Activated CD4-positive, CD25-positive, alpha-beta regulatory T cell (primary cell): Measurements from ENCODE around the gene LRBA.

Experiments
- DNase-seq, 4 experiments: peaks; one replicate each; lab custom pipeline; 2025; lab: John Stamatoyannopoulos, UW

The LRBA gene

GRCh38 chr4:150318971-150319370 lies 696.1 kb downstream of the LRBA start:
- DNase-seq: no peak

DNA sequence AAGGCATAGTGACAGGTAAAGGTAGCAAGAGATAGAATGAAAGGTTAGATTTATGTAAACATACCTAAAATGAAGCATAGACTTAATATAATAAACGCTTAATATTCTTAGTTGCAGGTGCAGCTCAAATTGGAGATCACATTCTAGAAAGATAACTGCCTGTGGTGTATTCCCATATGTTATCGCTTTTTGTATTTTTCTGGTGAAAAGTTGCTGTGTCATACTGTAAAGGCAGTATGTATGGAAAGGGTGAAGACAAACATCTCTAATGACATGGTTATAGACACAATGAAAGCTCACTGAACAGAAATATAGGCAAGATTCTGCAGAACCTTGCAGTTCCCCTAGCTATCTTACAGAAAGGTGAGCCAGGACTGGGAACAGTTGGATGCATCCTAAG lies 696.6 kb downstream of the LRBA start:
- no peak for DNase-seq

- DNase-seq: no peak
Observed at GRCh38 chr4:150316332-150317205, 698.5 kb downstream of the LRBA start.

- DNase-seq: no peak
Observed at GRCh38 chr4:150315691-150316090, 699.4 kb downstream of the LRBA start.

DNA sequence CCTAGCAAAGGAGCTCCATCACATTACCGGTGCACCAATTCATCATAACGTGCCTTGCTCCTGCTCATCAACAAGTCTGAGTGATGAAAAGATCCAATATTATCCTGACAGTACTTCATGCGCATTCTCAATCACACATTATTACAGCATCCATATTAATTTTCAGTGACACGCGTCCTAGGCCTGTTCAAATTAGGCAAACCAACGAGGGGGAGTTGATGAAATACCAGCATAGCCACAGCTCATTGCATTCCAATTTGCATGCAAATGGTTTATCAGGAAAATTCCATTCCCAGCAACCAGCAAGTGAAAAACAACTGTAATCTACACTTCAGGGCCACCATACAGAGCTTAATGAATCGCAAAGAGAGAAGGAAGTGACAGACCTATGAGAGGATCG lies 699.9 kb downstream of the LRBA start:
- no peak for DNase-seq

GRCh38 chr4:150314031-150314430 lies 701.1 kb downstream of the LRBA start:
- DNase-seq: no peak

- DNase-seq: no peak
Observed at GRCh38 chr4:150310159-150310895, 704.8 kb downstream of the LRBA start.

DNA sequence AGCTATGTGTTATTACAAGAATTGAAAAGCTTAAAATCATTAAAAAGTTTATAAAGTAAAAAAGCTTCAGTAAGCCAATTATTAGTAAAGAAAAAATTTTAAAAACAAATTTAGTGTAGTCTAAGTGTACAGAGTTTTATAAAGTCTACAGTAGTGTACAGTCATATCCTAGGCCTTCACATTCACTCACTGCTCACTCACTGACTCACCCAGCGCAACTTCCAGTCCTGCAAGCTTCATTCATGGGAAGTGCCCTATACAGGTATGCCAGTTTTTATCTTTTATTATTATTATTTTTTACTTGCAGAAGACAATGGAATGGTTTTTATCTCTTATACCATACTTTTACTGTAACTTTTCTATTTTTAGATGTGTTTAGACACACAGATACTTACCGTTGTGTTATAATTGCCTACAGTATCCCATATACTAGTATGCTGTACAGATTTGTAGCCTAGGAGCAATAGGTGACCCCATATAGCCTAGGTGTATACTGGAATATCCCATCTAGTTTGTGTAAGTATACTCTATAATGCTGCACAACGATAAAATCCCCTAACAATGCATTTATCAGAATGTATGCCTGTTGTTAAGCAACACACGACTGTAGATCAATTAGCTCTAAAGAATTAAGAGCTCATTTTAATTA lies 706.1 kb downstream of the LRBA start:
- no peak for DNase-seq

DNA sequence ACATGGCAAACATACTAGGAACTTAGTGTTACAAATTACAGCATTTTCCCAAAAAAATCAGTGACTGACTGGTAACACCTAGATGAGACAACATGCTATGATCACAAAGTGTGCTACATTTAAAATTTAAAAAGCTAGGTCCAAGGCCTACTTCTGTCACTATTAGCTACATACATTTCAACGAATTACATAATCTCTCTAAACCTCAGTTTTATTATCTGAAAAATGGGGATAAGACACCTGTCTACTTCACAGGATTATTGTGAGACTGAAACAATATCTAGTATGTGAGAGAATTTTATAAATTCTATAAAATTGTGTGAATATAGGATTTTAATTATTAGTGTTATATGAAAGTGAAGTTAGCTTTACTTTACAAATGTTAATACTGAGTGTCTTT lies 708.4 kb downstream of the LRBA start:
- DNase-seq: no peak

DNA sequence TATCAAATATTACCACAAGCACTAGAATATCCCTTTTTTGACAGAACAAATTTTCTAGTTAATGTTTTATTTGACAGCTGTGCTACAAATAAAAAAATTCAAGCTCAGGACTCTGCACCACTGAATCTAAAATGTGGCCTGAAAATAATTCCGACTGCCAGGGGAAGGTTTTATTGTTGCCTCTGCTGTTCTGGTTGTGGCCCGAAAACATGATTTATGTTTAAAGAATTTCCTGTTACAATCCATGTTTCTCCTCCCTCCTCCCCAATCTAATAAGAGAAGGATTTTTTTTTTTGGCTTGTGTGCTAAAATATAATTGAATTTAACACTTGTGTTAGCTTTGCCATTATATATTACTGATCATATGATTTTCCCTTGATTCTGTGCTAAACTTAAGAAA lies 709.1 kb downstream of the LRBA start:
- DNase-seq: no peak

DNA sequence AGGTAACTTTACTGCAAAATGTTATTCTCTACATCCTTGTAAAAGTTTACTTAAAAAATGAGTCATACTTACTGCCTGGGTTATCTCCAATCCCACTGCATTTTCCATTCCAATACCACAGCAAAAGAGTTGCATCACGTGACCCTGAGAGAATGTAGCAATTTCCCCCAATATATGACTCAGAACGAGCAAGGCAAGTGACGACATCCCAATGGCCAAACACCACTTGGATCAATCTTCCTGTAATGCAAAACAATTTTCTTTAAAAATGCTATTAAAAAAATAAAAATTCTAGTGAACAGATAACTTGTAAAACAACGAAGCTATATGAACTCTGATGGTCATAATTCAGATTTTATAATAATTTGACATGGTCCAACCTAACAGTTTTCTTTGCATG lies 712.5 kb downstream of the LRBA start:
- DNase-seq: no peak

GRCh38 chr4:150299816-150300215 lies 715.3 kb downstream of the LRBA start:
- no peak for DNase-seq

DNA sequence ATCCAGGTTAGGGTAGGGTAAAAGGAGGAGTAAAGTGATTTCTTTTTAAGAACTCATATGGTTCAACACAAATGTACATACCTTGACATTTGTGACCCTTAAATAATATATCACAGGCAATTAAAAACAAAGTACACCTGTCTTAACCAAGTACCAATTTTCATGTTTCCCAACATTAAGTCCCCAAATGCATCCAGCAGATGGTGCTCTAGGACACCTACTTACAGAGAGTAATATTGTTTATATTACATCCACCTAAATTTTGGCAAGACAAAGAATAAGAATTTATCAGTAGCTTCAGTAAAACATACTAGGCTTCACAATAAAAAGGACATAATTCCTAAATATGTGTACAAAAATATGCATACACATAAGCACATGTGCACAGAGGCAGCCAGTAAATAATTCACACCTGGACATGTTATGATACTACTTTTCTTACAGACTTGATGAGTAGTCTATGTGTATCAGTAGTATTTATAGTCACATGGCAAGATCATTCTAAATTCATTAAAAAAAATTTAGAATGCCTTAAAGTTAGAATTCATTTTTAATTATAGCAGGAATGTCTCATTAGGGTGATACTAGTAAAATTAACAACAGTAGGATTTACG lies 717.1 kb downstream of the LRBA start:
- no peak for DNase-seq

DNA sequence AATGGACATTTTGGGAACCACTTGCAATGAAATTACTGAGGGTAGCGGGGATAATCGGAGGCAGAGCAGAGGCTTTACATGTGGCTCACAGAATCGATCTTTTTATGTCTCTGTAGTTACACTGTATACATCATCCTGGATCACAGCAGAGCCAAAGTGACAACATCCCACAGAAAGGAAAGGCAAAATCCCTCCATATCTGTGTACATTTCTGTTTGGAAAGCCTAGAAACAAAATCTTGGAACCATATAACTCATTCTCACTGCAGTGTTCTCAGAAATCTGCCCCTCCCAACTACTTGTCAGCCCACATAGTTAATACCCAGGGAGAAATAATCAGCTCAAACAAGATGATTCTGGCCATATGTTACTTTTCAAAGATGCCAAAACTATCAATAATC lies 725.2 kb downstream of the LRBA start:
- DNase-seq: no peak

DNA sequence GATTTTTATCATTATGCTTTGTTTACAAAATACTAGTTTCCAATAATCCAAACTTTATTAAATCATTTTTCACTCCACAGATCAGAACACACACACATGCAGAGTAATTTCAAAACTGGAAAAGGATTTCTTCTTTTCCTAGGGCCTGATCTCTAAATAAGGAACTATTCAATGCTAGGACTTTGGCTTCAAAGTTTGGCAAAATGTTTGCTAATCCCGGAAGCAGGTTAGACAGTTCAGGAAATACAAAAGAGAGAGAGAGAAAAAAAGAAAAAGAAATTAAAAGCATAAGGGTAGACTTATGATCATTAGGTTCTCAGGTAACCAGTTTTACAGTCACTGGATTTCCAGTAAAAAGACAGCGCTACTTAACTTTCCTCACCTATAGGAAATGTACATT lies 725.9 kb downstream of the LRBA start:
- DNase-seq: no peak

GRCh38 chr4:150286656-150287055 lies 728.4 kb downstream of the LRBA start:
- no peak for DNase-seq

GRCh38 chr4:150283689-150284088 lies 731.4 kb downstream of the LRBA start:
- no peak for DNase-seq

DNA sequence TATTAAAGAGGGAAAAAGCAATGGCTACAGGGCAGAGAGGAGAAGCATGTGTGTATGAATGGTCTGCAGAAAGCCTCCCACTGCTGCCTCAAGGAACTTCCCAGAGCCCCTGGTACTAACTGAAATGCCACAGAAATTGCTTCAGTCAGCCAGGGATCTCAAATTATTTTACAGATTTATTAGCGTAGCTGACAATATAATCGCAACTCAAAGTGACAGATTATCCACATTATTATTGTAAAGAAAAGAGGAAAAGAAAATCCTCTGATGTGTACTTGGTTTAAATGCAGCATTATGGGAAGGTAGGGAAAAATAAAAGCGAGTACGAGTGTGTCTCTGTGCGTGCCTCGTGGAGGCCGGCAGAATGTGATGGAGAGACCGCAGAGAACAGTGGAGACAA lies 734.1 kb downstream of the LRBA start:
- DNase-seq: no peak

- no peak for DNase-seq
Observed at GRCh38 chr4:150280081-150280895, 734.8 kb downstream of the LRBA start.

GRCh38 chr4:150278206-150278605 lies 736.9 kb downstream of the LRBA start:
- no peak for DNase-seq

- DNase-seq: no peak
Observed at GRCh38 chr4:150268444-150268843, 746.6 kb downstream of the LRBA start.

DNA sequence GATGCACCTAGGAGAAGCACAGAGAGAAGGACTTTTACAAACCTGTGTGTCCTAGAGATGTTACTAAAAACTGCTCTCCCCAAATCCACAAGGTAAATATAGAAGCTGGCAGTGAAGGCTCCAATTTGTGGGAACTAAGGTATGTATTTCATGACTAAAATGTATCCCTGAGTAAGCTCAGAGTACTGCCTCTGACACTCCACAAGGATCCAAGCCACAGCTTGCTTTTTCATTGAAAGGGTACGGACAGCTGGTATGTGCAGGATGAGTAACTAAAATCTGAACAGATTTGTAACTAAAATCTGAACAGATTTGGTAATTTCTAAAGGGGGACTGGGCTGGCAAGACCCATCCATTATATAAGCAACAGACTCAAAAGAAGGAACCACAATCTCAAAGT lies 749.3 kb downstream of the LRBA start:
- no peak for DNase-seq
